Measurements from ENCODE around the gene RTF1. TPM values are rescaled to one million over a fixed set of nuclear protein-coding genes. Genes with fewer than 3 reads are reported as not detected.
A peak's percentile ranks its signal among the peaks of the same experiment; 100 is the strongest.

Gene RTF1
- total RNA-seq, 1 donor, result 15.1 TPM

DNA sequence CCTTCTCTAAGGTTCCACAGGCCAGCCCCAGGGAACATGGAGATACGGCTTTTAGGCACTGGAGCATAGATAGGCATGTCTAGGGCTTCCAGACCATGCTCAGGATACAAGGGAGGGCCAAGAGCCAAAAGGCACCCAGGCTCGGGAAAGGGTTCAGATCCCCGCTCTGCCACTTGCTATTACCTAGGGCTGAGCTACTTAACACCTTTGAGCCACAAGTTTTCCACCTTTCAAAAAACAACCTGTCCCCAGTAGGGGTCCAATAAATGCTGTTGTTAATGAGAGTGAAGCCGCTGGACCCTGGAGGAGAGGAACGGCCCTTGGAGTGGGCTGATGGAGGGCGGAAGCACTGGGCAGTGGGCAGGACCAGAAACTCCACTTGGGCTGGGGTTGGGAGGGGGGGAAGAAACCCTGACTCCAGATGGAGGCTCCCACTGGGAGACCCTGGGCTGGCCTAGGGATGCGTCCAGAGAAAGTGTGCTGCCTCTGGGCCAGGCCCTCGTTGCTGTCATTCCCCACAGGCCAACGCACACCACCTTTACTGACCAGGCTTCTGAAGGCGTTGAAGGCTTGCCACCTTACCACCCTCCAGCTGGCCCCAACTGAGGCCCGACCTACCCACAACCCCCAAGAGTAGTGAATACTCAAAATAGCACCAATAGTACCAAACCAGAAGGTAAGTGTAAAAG is 68.2 kb downstream of the RTF1 start:
- no peak for DNase-seq (ENCODE audit: low read depth in 2 of 3, low spot score in 2 of 3)

DNA sequence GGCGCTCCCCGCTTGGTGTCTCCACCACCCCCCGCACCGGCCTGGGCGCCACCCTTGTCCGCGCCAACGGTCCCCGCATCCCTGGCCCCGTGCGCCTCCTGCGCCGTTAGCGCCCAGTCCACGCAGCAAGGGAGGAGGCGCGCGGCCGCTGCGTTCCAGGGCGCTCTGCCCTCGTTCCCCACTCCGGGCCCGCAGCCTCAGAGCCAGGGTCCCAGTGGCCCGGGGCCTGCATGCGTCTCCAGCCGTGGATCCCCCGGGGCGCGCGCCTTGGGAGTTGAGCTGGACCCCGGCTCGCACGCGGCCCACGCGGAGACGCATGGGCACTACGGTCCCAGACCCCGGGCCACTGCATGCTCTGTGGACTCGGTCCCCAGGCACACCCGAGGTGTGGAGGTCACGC is 69.4 kb downstream of the RTF1 start:
- no peak for DNase-seq (ENCODE audit: low read depth in 2 of 3, low spot score in 2 of 3)

GRCh38 chr15:41487381-41487780 is 70.5 kb downstream of the RTF1 start:
- no peak for DNase-seq (ENCODE audit: low read depth in 2 of 3, low spot score in 2 of 3)

DNA sequence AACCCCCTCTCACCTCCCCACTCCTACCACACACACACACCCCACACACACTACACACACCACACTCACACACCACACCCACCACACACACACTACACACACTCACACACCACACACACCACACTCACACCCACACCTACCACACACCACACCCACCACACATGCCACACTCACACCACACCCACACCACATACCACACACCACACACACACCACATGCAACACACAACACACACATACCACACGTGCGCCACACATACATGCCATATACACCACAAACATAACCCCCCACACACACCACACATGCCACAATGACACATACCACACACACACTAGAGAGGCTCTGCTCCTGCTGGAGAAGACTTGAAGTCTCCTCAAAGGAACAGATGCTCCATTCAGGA is 70.9 kb downstream of the RTF1 start:
- DNase-seq (ENCODE audit: low read depth in 2 of 3, low spot score in 2 of 3), result no peak

DNA sequence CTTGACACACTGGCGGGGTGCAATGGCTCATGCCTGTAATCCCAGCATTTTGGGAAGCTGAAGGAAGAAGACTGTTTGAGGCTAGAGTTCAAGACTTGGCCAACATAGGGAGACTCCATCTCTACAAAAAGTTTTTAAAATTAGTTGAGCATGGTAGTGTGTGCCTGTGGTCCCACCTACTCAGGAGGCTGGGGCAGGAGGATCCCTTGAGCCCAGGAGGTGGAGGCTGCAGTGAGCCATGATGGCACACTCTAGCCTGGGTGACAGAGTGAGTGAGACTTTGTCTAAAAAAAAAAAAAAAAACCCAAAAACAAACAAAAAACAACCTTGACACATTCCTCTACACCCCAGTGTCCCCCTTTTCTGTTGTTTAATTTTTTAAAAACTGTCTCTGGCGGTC is 72.7 kb downstream of the RTF1 start:
- DNase-seq (ENCODE audit: low read depth in 2 of 3, low spot score in 2 of 3), result no peak

DNA sequence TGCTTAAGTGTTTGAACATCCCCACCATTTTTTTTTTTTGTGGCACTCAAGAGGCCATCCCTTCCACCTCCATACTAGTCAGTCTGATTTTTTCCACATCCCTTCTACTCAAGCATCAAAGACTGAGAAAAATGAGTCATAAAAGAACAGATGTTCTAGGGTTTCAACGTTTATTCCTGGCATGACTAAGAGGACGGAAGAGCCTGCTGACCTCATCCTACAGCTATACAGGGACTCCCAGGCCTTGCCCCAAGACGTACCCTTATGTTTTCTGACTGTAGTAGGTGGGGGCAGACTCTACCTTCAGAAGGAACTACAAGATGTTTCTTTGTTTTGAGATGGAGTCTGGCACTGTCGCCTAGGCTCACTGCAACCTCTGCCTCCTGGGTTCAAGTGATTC is 73.5 kb downstream of the RTF1 start:
- DNase-seq (ENCODE audit: low read depth in 2 of 3, low spot score in 2 of 3), result no peak

DNA sequence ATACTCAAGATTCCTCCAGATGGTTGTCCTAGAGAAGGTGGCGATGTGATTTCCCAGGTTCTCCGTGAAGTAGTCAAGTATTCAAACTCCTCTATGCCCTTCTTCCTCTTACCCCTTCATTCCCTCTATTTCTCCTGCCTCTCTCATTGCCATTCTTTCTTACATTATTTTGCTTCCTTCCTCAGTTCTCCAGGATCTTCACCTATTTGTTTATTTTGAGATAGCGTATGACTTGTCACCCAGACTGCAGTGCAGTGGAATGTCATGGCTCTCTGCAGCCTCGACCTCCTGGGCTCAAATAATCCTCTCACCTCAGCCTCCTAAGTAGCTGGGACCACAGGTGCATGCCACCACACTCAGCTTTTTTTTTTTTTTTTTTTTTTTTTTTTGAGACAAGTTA is 75.0 kb downstream of the RTF1 start:
- no peak for DNase-seq (ENCODE audit: low read depth in 2 of 3, low spot score in 2 of 3)

- no peak for DNase-seq (ENCODE audit: low read depth in 2 of 3, low spot score in 2 of 3)
Observed at GRCh38 chr15:41492597-41493204, 75.8 kb downstream of the RTF1 start.

GRCh38 chr15:41493205-41493901 is 76.5 kb downstream of the RTF1 start, which contains the start of gene ITPKA:
Gene ITPKA (plus strand): TSS chr15:41493874. CDS start chr15:41493928, 54 bp downstream.
- peak in 2 of 3 donors; percentile 62 to 71 for DNase-seq (ENCODE audit: low read depth in 2 of 3, low spot score in 2 of 3)

DNA sequence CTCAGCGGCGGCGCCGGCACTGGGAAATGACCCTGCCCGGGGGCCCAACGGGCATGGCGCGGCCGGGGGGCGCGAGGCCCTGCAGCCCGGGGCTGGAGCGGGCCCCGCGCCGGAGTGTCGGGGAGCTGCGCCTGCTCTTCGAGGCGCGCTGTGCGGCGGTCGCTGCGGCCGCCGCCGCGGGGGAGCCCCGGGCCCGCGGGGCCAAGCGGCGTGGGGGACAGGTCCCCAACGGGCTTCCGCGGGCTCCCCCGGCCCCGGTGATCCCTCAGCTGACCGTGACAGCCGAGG is 77.0 kb downstream of the RTF1 start:
- DNase-seq (ENCODE audit: low read depth in 2 of 3, low spot score in 2 of 3), result no peak

- DNase-seq (ENCODE audit: low read depth in 2 of 3, low spot score in 2 of 3), result no peak
Observed at GRCh38 chr15:41494190-41494921, 77.5 kb downstream of the RTF1 start.

- peak in 1 of 3 donors; percentile 39 for DNase-seq (ENCODE audit: low read depth in 2 of 3, low spot score in 2 of 3)
Observed at GRCh38 chr15:41494922-41495735, 78.2 kb downstream of the RTF1 start.

DNA sequence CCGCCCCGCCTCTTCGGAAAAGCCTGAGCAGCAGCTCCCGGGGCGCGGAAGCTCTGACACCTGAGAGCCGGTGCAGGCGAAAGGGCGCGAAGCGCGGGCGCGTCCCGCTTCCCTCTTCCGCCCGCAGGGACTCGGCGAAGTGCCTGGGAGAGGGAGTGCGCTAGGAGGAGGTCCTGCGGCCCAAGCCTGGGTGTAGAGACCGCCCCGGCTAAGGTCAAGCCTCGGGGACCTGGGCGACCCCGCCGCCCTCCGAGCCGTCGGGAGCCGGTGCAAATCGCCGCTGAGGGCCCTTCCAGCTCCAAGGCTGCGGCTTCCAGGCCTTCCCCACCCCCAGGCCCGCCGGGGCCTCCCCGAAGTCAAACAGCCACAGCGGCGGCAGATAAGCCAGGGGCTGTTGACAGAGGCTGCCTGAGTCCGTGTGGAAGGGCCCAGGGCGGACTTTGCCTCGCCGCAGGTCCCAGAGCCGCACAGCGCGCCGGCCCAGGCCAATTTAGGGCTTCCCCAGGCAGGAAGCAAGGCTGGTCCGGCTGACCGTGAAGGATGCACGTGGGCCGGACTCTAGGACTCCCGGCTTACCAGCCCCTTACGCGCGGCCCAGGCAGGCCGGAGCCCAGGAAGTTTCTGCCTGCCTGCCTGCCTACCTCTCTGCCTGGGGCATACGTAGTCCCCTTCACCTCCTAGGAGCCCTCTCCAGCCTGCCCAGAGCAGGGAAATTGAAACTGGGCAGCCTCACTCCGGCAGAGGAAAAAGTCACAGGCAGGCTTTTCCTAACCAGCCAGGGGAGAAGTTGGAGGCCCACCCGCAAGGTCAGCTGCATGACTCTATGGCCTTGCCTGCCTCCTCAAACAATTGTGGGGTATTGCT is 79.1 kb downstream of the RTF1 start:
- no peak for DNase-seq (ENCODE audit: low read depth in 2 of 3, low spot score in 2 of 3)

- no peak for DNase-seq (ENCODE audit: low read depth in 2 of 3, low spot score in 2 of 3)
Observed at GRCh38 chr15:41498657-41499056, 81.8 kb downstream of the RTF1 start.

DNA sequence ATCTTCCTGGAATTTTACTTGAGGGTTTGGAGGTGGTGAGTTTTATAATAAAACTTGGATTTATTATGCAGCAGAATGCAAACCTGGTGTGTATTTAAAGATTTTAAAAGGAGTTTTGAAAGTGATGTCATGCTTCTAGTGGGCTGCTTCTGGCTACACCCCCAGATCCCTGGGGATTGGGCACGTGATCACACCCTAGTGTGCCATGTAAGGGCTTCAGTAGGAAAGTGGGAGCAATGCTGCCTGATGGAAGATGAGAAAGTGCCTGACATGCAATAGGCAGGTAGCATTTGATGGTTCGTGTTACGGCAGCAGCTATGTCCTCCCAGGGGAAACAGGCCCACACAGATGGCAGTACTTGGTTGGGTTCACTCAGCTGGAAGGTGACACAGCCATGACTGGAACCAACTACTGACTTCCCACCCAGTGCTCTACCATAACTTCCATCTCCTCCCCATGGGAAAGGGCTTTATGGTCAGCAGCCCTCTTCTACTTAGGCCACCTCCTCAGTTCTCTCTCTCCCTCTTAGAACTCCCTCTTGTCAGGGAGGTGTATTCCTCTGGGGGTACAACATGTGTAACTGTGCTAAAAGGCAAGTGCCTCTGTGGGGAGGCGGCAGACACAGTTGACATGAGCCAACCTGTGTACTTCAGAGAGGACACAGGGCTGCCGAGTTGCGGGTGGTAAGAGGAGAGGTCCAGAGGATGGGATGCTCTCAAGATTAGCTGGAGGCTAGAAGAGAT is 82.4 kb downstream of the RTF1 start:
- no peak for DNase-seq (ENCODE audit: low read depth in 2 of 3, low spot score in 2 of 3)

- DNase-seq (ENCODE audit: low read depth in 2 of 3, low spot score in 2 of 3), result peak in 2 of 3 donors; percentile 66 to 74
Observed at GRCh38 chr15:41501191-41501917, 84.5 kb downstream of the RTF1 start.

DNA sequence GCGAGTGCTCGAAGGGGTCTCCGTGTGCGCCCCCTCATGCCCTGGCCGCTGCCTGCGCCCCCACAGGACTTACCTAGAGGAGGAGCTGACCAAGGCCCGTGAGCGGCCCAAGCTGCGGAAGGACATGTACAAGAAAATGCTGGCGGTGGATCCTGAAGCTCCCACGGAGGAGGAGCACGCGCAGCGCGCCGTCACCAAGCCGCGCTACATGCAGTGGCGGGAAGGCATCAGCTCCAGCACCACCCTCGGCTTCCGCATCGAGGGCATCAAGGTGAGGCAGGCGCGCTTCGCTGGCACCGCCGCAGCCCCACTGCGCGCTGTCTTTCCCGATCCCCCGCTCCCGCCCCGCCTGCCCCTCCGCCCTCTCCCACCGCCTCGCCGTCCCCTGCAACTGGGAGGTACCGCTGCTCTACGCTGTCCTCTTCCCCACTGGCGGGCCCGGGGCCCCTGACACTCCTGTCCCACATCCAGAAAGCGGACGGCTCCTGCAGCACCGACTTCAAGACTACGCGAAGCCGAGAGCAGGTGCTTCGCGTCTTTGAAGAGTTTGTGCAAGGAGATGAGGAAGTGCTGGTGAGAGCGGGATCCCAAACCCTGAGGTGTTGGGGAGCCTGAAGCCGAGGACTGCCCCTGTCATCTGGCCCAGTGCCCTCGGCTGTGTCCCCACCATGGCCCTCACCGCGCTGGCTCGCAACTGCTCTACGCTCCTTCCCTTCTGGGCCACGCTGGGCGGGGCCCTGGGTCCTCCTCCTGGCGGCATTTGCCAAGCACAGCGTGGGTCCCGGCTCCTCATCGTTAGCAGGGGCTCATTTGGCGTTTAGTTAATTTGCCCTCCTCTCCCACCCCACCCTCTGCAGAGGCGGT is 85.3 kb downstream of the RTF1 start:
- peak in 1 of 3 donors; percentile 40 for DNase-seq (ENCODE audit: low read depth in 2 of 3, low spot score in 2 of 3)
